ENCODE measurements around the gene ATP1A2.
A peak's percentile ranks its signal among the peaks of the same experiment; 100 is the strongest.

Gene ATP1A2

DNA sequence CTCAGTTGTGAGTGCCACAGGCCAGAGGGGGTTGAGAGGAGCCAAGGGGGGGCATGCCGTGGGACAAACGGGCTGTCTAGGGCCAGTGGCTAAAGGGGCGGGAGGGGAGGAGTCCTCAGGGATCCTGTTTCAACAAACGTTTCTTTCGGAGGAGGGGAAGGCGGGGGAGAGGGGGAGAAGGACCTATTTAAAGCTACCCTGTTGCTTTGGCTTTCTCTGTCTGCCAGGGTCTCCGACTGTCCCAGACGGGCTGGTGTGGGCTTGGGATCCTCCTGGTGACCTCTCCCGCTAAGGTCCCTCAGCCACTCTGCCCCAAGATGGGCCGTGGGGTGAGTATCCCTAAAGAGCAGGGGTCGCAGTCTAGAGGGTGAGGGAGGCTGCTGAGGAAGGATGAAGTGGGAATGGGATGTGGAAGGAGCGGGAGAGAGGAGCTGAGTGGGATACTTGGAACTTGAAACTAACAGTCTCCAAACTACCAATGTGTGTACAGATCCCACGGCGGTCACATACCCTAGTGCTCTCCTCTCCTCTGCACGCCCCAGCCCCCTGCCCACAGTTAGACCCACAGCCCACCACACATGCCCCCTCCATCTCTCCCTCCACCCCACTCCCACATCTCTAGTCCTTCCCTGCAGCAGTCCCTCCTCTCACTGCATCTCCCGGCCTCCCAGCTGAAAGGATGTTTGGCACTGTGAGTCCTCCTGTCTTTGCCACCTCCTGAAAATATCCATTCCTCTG, at the start of gene ATP1A2:
Gene ATP1A2, plus strand, starts transcription at position 215 of the 738 bp plus-strand sequence. Its CDS starts 103 bp downstream, at position 318.
- DNase-seq (ENCODE audit: low read depth in 2 of 2): no peak

- DNase-seq (ENCODE audit: low read depth in 2 of 2): no peak
These were observed 48.5 kb upstream of the ATP1A2 start for GRCh38 chr1:160066829-160067745.

DNA sequence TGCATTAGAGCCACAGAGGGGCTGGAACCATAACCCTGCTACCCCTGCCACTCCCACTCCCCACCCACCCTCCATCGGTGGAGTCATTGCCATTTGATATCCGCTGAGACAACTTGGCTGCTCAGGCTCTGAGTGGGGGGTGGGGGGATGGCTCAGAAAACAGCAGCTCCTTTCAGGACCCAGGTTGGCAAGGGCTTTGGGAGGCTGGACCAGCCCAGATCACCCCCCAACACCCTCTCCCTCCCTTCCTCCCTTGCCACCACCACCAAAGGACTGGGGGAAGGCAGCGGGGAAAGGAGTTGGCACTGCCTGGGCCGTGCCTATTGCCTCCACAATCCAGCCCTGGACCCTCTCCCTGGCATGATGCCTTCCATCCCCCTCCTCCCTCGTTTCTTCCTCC, 47.3 kb upstream of the ATP1A2 start:
- no peak for DNase-seq (ENCODE audit: low read depth in 2 of 2)

DNA sequence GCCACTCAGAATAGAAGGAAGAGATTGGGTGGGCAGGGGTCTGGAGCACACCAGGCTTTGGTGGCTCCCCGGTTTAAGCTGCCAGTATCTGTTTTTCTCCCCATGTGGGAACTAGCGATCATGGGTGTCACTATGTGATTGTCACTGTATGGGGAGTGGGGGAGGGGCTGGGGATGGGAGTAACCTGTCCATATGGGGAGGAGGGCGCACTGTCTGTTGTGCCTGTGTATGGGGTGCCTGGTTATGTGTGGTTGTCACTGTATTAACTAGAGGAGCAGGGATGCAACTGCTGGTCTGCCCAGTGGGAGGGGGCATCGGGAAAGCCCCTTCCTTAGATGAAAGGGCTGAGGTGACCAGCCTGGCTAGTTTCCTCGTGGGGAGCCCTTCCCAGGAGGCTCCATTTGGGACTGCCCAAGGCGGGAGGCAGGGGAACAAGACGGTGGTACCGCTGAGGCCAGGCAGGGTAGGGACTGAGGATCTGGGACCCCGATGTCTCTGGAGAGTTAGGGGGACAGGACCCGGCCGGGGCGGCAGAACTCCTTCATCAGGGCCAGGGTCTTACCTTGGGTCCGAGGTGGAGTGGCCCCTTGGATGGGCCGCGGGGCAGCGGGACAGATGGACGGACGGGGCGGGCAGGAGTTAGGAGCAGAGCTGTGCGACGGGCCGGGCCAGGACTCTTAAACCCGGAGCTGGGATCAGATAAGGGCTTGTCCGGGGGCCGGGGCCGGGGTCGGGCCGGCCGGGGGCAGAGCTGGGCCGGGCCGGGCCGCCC, 45.9 kb upstream of the ATP1A2 start, which contains the start of gene KCNJ10:
Gene KCNJ10, minus strand, starts transcription at position 701 of the 772 bp plus-strand sequence. CDS start 27,628 bp downstream, outside the sequence.
- no peak for DNase-seq (ENCODE audit: low read depth in 2 of 2)

DNA sequence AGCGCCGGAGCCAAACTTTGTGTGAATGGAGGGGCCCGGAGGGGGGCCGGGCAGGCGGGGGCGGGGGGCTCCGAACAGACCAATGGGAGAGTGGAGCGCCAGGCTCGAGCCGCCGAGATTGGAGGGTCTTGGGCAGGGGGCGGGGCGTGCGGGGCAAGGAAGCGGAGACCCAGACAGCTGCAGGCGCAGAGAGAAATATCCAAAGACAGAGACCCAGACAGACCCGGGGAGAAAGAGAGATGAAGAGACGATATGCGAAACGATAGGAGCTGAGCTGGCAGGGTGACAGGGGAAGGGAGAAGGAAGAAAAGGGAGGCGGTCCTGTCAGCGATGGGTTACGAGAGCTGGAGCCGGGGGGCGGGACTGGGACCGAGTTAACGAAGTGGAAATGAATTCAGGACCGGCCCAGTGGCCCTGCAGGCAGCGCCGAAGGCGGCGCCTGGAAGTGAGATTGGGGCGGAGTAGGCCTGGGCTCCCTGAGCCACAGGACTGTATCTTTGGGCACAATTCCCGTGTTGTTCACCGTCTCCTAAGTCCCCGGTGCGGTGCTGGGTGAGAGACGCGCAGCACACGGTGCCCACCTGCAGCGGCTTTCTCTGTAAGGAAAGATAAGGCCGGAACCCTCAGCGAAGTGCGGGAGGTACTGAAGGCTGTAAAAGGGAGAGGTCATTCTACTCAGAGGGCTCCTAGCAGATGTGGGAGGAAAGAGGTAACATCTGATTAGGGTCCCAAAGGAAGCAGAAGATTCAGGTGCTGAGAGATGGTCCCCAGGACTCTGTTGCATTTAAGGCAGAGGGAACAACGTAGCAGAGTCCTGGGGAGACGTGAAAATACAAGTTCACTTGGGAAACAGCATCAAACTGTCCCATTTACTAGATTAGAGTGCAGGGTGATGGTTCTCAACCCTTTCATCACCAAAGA, 45.1 kb upstream of the ATP1A2 start:
- peak; percentile 46 to 53 for DNase-seq (ENCODE audit: low read depth in 2 of 2)

GRCh38 chr1:160071289-160071688, 44.3 kb upstream of the ATP1A2 start:
- no peak for DNase-seq (ENCODE audit: low read depth in 2 of 2)

DNA sequence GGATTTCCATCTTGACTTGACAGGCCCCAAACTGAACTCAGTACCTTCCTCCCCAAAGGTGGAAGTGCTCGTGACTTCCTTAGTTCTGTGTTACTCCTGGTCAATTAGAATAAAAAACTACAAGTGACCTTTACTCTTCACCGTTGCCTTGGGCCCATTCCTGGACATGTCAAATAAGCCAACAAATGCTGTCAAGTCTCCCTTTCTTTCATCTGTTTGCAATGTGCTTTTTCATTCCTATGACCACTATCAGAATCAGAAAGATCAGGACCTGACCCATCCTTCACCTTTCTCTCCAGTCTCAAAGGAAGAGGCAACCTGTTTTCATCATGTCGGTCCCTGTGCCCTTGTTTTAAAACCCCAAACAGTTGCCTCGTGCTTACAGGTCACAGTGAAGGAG, 40.7 kb upstream of the ATP1A2 start:
- DNase-seq (ENCODE audit: low read depth in 2 of 2): no peak

DNA sequence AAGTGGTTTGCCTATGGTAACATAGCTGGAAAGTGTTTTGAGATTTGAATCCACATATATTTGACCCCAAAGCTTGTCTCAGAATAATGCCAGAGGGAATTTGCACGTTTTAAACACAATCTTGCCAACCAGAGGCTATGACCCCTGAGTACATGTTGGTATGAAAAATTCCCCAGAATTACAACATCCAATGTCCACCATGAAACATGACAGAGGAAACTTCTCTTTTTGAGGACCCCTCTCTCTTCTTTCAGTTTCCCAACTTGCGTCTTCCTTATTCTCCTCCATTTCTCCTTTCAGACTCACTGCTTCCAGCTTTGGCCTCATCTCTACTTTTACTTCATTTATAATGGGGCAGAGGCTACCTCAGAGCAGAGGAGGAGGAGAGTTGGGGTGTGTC, 39.7 kb upstream of the ATP1A2 start:
- DNase-seq (ENCODE audit: low read depth in 2 of 2): no peak

DNA sequence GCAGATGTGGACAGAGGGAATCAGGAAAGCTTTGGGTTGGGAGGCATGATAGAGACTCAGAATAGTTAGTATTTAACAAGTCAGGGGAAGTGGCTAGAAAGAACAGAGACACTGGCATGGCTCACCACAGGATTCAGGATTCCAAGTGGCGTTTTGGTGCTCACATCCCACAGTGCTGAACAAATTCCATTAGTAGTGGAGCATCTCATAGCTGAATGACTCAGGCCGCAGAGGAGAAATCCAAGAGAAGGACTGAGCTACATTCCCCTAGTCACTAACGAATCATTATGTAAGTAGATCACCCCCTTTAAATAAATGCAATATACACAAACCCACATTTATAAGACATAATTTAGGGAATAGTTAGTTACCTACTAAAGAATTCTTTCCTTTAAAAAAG, 39.3 kb upstream of the ATP1A2 start:
- no peak for DNase-seq (ENCODE audit: low read depth in 2 of 2)

DNA sequence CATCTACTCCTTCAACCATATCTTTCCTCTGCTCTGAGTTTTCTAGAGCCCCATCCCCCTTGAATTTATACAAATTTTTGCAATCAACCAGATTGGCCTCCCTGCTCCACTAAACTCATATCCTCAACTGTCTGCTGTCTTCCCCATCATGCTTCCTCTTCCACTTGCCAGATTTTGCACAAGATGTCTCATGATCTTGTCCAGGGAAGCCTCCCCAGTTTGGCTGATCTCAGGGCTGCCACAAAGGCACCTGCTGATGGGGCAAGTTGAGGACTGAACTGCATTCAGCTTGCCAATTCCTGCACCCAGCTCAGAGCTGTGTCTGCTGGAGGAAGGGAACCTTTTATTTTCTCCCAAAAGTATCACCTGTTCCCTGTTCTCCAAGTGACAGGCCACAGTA, 38.1 kb upstream of the ATP1A2 start:
- no peak for DNase-seq (ENCODE audit: low read depth in 2 of 2)

- no peak for DNase-seq (ENCODE audit: low read depth in 2 of 2)
These were observed 36.9 kb upstream of the ATP1A2 start for GRCh38 chr1:160078512-160079195.

DNA sequence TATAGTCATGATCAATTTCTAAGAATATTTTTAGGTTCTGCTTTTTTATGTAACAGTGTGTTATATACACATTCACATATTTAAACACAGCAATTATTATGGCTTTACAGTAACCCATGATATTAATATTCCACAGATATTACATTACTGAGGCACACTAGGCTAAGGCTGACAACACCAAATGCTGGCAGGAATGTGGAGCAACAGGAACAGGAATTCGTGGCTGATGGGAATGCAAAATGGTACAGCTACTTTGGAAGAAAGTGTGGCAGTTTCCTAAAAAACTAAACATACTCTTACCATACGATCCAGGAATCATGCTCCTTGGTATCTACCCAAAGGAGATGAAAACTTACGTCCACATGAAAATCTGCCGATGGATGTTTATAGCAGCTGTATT, 36.1 kb upstream of the ATP1A2 start:
- DNase-seq (ENCODE audit: low read depth in 2 of 2): no peak

- DNase-seq (ENCODE audit: low read depth in 2 of 2): no peak
These were observed 35.0 kb upstream of the ATP1A2 start for GRCh38 chr1:160080381-160081100.

DNA sequence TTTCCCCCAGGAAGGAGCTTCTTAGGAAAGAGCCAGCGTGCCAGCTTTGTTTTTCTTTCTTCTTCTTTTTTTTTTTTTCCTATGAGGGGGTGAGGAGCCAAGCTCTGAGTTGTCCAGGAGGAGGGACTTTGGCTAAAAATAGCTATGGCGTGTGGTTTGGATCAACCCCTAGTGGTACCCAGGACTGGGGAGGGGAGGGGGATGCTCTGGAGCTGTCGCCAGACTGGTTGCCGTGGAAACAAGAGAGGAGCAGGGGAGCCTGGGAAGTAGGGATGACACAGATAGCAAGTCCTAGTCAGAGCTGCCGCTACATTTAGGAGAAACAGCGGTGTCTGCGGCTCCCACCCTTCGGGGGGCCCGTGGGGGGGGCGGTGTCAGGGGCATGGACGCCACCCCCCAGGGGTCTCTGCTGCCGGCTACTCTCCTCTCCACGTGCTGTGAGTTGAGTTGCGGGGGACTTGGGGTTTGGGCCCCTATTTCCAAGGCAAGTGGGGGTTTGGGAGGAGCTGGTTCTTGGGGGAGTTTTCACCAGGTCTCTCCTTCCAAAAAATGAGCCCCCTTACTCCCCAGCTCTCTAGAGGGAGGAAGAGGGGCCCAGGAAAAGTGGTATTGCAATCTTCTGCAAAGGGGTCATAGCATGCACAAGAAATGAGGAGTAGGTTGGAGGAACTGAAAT, 34.2 kb upstream of the ATP1A2 start, which contains the start of gene KCNJ9:
Gene KCNJ9, plus strand, starts transcription at position 278 of the 676 bp plus-strand sequence. CDS start 2,493 bp downstream, outside the sequence.
- DNase-seq (ENCODE audit: low read depth in 2 of 2): no peak

DNA sequence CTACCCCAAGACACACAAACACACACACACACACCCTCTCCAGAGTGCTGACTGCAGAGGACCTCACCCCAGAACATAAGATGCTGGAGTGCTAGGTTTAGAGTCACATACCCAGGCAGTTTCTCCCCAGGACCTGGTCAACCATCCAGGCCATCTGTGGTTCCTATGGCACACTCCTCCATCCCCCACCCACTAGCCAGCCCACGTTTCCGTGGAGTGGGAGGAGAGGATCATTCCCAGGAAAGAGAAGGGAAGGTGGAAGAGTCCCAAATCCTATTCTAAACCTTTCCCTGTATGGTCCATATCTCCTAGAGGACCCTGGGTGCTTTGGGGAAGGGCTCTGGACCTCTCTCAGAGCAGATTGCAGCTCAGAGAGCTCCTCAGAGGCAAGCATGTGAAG, 33.1 kb upstream of the ATP1A2 start:
- no peak for DNase-seq (ENCODE audit: low read depth in 2 of 2)

GRCh38 chr1:160082926-160083325, 32.6 kb upstream of the ATP1A2 start:
- no peak for DNase-seq (ENCODE audit: low read depth in 2 of 2)

DNA sequence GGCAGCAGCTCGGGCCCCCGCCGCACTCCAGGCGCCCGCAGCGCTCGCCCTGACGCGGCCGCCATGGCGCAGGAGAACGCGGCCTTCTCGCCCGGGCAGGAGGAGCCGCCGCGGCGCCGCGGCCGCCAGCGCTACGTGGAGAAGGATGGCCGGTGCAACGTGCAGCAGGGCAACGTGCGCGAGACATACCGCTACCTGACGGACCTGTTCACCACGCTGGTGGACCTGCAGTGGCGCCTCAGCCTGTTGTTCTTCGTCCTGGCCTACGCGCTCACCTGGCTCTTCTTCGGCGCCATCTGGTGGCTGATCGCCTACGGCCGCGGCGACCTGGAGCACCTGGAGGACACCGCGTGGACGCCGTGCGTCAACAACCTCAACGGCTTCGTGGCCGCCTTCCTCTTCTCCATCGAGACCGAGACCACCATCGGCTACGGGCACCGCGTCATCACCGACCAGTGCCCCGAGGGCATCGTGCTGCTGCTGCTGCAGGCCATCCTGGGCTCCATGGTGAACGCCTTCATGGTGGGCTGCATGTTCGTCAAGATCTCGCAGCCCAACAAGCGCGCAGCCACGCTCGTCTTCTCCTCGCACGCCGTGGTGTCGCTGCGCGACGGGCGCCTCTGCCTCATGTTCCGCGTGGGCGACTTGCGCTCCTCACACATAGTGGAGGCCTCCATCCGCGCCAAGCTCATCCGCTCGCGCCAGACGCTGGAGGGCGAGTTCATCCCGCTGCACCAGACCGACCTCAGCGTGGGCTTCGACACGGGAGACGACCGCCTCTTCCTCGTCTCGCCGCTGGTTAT, 31.4 kb upstream of the ATP1A2 start:
- peak; percentile 43 to 56 for DNase-seq (ENCODE audit: low read depth in 2 of 2)

DNA sequence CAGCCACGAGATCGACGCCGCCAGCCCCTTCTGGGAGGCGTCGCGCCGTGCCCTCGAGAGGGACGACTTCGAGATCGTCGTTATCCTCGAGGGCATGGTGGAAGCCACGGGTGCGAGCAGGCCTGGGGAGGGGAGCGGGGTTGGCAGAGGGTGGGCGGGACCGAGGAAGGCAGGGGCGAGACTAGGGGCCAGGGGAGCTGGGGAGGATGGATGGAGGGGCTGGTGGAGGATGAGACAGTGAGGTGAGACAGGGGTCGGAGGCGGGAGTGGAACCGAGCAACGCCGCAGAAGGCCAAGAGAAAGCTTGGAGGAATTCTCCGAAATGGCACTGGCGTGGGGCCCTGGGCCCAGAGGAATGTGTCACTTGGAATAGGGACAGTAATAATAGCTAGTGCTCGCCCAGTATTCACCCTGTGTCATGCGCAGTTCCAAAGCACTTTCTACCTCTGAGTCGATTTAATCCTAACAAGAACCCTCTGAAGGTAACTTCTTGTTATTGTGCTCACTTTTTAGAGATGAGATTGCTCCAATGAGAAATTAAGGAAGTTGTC, 30.7 kb upstream of the ATP1A2 start:
- DNase-seq (ENCODE audit: low read depth in 2 of 2): no peak

Data from stimulated activated CD8-positive, alpha-beta memory T cell treated with anti-CD3 and anti-CD28 coated beads, Interleukin-7, amount 100 ng/mL, for 1 hour (primary cell).